Gastroesophageal sphincter (tissue), 4 donors: ENCODE results near the gene UMODL1. TPM values are rescaled to one million over a fixed set of nuclear protein-coding genes. Genes with fewer than 3 reads are reported as not detected.
A peak's percentile ranks its signal among the peaks of the same experiment; 100 is the strongest.
"Not testable (repeated sequence)": the region's sequence is repeated elsewhere in the genome, so short reads cannot be mapped to it uniquely, and the experiment has no call there.

Experiments used
- ATAC-seq: fragments of 150-250 bp; one replicate; pipeline ENCODE4 v1.9.1; 2016; ENCODE audit warnings: mild to moderate bottlenecking, moderate library complexity
- H3K27ac ChIP-seq, 4 donors: fragments of 200-600 bp; sonication (generic) in 3 of 4; 1 replicate in 3 of 4; 2 replicates in 1 of 4; pipeline ENCODE4 v1.5.1; 2016 to 2019
- H3K27me3 ChIP-seq: fragments of 200-600 bp; sonication (generic); one replicate; pipeline ENCODE4 v1.5.1; 2019
- H3K36me3 ChIP-seq, 2 donors: fragments of 200-600 bp; sonication (generic); one replicate each; pipeline ENCODE4 v1.5.1; 2019; ENCODE audit warnings: control low read depth in 1 of 2
- H3K4me1 ChIP-seq, 3 donors: fragments of 200-600 bp; sonication (generic); 1 replicate in 2 of 3; 2 replicates in 1 of 3; pipeline ENCODE4 v1.5.1; 2016 to 2019; ENCODE audit warnings: control low read depth in 2 of 3
- H3K4me3 ChIP-seq, 2 donors: fragments of 200-600 bp; sonication (generic); one replicate each; pipeline ENCODE4 v1.5.1; 2019; ENCODE audit warnings: mild to moderate bottlenecking in 1 of 2, moderate library complexity in 1 of 2
- H3K9me3 ChIP-seq, 3 donors: fragments of 200-600 bp; sonication (generic); one replicate each; pipeline ENCODE4 v1.5.1; 2017 to 2019; ENCODE audit warnings: control low read depth in 2 of 3
- CTCF ChIP-seq, 4 experiments: fragments of 200-600 bp in 2 of 4; fragments of 450-650 bp in 2 of 4; sonication (generic) in 1 of 4; IDR thresholded peaks; one replicate each; pipeline ENCODE4 v1.5.1; 2017 to 2019; ENCODE audit warnings: antibody characterized with exemption in 4 of 4, mild to moderate bottlenecking in 2 of 4, moderate library complexity in 2 of 4
- EP300 ChIP-seq: sonication (generic); formaldehyde crosslinking; IDR thresholded peaks from one replicate; pipeline ENCODE4 v1.6.1; 2017; ENCODE audit warnings: antibody characterized with exemption, mild to moderate bottlenecking
- POLR2A ChIP-seq, 2 donors: fragments of 450-650 bp; IDR thresholded peaks; one replicate each; pipeline ENCODE4 v1.6.1; 2017; ENCODE audit warnings: antibody characterized with exemption in 2 of 2, mild to moderate bottlenecking in 2 of 2, moderate library complexity in 1 of 2
- POLR2AphosphoS5 ChIP-seq: sonication (generic); formaldehyde crosslinking; IDR thresholded peaks from one replicate; pipeline ENCODE4 v1.6.1; 2017; ENCODE audit warnings: antibody characterized with exemption
- WGBS, 2 donors: methylation state at CpG; one replicate each; pipeline ENCODE4 v1.1.5; 2018; ENCODE audit warnings: low coverage in 1 of 2; 5-methylcytosine and 5-hydroxymethylcytosine counted together
- total RNA-seq, 4 donors: library from RNA; depleted of rRNA; stranded (reverse); fragments of >200 nt; gene quantifications; one replicate each; pipeline ENCODE4 v1.1.0, GENCODE V29; 2016

The UMODL1 gene
- total RNA-seq, 4 donors from 2014 or later = not detected

DNA sequence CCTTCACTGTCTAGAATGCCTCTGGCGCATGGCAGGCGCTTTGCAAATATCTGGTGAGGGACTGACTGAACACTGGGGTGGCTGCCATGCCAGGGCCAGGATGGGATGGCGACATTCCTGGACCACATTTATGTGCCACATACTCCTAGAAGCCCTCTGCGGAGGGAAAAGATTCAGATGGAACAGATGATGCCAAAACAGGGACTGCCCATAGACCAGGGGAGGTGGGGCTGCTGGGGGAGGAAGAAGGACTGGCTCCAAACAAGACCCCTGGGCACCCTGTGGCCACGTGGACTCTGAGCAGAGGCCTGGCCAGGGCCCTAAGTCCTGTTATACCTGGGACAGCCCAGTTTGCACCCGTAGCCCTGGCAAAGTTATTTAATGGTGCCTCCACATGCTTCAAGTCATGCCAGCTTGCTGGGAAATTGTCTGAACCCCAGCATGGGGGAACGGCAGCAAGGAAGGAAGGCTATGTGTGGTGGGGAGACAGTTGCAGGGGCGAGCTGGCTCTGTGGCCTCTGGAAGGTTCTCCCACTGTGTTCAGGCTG is 44.1 kb downstream of the UMODL1 start:
- Histone ChIP-seq H3K4me1 (peaks cover 0 to 16% (median 0%) of the 10 kb centered on the region in 3 donors), H3K27ac (no peak overlapping the region), H3K9me3 (no peaks in the 10 kb centered on the region), H3K36me3 (no peaks in the 10 kb centered on the region), H3K4me3 (no peak overlapping the region), H3K27me3 (peaks cover 74% of the 10 kb centered on the region)
- no peak for ATAC-seq
- 80 to 92% methylated on average over 1 to 4 of the region's 8 CpGs for WGBS, 2 donors
- no peak for TF ChIP-seq POLR2AphosphoS5
- no peak for TF ChIP-seq POLR2A (IDR thresholded peaks at IDR 0.05)
- TF ChIP-seq EP300 = no peak
- TF ChIP-seq CTCF (IDR thresholded peaks at IDR 0.05) = no peak

DNA sequence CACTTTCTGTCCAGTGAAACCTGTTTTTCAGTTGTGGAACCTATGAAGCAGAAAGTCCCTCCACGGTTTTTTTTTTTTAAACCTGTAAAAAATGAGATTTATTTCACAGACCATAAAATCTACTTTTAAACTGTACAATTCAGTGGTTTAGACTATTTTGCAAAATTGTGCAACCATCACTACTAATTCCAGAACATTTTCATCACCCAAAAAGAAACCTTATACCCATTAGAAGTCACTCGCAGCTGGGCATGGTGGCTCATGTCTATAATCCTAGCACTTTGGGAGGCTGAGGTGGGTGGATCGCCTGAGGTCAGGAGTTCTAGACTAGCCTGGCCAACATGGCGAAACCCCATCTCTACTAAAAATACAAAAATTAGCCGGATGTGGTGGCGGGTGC is 45.4 kb downstream of the UMODL1 start:
- not testable (repeated sequence) for H3K27ac ChIP-seq, H3K4me3 ChIP-seq, ATAC-seq, H3K9me3 ChIP-seq, H3K36me3 ChIP-seq
- Histone ChIP-seq H3K27me3 (peaks cover 87% of the 10 kb centered on the region), H3K4me1 (peaks cover 0 to 16% (median 0%) of the 10 kb centered on the region in 3 donors)
- 78 to 83% methylated on average over 1 to 5 of the region's 6 CpGs for WGBS, 2 donors

DNA sequence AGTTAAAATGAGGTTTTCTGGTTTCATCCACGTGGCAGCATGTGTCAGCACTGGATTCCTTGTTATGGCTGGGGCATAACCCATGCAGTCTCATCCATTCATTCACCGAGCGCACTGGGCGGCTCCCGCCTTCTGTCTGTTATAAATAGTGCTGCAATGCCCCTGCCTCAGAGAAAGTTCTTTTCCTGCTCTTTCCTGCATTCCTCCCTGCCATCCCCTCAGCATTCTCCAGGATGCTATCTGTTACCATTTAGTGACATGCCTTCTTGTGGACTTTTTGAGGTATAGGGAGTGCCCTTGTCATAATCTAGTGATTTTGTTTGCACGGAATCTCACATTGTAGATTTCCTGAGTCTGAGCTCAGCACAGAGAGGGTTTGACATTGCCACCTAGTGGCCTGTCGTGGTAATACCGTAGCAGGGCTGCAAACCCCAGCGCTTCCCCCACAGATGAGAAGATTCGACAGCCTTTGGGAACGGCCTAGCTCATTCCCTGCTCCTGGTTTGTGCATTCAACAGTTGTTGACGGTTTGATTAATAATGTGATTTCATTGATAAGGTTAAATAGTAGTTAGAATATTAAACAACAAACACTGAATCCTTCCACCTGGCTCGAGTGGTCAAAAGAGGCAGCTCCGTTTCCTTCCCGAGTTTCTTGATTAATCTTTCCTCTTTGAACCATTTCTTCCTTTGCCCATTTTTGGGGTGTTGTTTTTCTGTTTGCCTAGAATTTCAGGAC is 46.3 kb downstream of the UMODL1 start:
- ATAC-seq = peak; percentile 75
- H3K4me3 ChIP-seq = no peak overlapping the region
- TF ChIP-seq CTCF (IDR thresholded peaks at IDR 0.05) = peak in 3 of 4 experiments; percentile 91 to 96 (median 93)
- no peak for TF ChIP-seq EP300
- no peak overlapping the region for H3K27ac ChIP-seq
- H3K27me3 ChIP-seq = peaks cover 93% of the 10 kb centered on the region
- H3K4me1 ChIP-seq = peaks cover 0 to 16% (median 0%) of the 10 kb centered on the region in 3 donors
- 0 to 13% methylated on average over 4 to 14 of the region's 15 CpGs for WGBS, 2 donors
- H3K36me3 ChIP-seq = no peaks in the 10 kb centered on the region
- no peaks in the 10 kb centered on the region for H3K9me3 ChIP-seq

DNA sequence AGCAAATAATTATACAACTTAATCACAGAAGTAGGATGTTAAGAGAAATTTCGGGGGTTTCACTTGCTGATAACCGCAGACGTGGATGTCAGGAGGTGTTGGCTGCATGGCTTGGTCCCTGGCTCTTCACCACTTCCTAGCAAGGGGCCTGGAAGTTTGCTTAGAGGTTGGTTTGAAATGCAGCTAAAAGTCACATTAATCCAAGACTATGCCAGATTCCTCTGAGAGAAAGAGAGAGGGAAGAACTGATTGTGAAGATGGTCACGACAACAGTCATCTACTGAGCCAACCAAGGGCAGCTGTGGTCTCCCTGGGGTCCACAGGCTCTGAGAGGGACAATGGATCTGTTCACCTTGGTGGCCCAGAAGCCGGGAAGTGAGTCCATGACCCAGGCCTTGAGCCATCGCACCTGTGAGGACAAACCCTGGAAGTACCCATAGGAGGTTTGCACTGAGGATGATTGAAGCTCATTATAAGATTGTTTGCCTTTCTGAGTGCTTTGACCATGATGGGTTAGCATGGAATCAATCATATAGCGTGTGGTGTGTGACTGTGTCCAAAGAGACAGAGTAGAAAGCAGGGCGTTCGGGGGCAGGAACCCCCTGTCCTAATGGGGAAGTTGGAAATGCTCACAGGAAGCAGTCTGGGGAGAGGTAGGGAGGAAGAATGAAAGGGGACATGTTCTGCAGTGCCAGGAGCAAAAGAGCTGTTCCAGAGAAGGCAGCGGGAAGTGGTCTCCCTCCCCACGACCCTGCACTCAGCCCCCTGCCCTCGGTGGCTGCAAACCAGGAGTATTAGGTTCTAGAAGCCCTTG is 47.1 kb downstream of the UMODL1 start:
- no peak for ATAC-seq
- Histone ChIP-seq H3K4me1 (peaks cover 0 to 16% (median 0%) of the 10 kb centered on the region in 3 donors), H3K4me3 (no peak overlapping the region), H3K27ac (no peak overlapping the region), H3K36me3 (no peaks in the 10 kb centered on the region), H3K27me3 (peaks cover 93% of the 10 kb centered on the region), H3K9me3 (no peaks in the 10 kb centered on the region)
- 43 to 66% methylated on average over 7 to 9 of the region's 12 CpGs for WGBS, 2 donors
- TF ChIP-seq POLR2A (IDR thresholded peaks at IDR 0.05) (no peak), POLR2AphosphoS5 (no peak), CTCF (IDR thresholded peaks at IDR 0.05) (no peak), EP300 (no peak)

GRCh38 chr21:42118901-42119300 is 47.8 kb downstream of the UMODL1 start:
- 17% methylated on average over 1 of the region's 15 CpGs; no CpG with 5 or more reads in 1 of the 2 donors for WGBS, 2 donors
- no peak for TF ChIP-seq EP300
- no peak for TF ChIP-seq CTCF (IDR thresholded peaks at IDR 0.05)
- no peak for TF ChIP-seq POLR2AphosphoS5
- no peak for TF ChIP-seq POLR2A (IDR thresholded peaks at IDR 0.05)
- Histone ChIP-seq H3K36me3 (no peaks in the 10 kb centered on the region), H3K4me1 (peaks cover 0 to 13% (median 0%) of the 10 kb centered on the region in 3 donors), H3K27ac (no peak overlapping the region), H3K4me3 (no peak overlapping the region), H3K27me3 (peaks cover 93% of the 10 kb centered on the region), H3K9me3 (no peaks in the 10 kb centered on the region)
- no peak for ATAC-seq
